BLaER1 treated with 17β-estradiol and CSF1 and Interleukin-3, amounts not matched to agents 10 nM and 100 nM (cell line): ENCODE results near the gene SMARCA1.

Source experiments
- H3K27ac ChIP-seq, 11 experiments: shearing (Covaris generic); formaldehyde crosslinking; 2 replicates each; pipeline ENCODE4 v1.8.1; 2022
- H3K27me3 ChIP-seq, 11 experiments: shearing (Covaris generic); formaldehyde crosslinking; 2 replicates each; pipeline ENCODE4 v1.8.1; 2022
- H3K36me3 ChIP-seq, 11 experiments: shearing (Covaris generic); formaldehyde crosslinking; 2 replicates each; pipeline ENCODE4 v1.8.1; 2022
- H3K4me1 ChIP-seq, 10 experiments: shearing (Covaris generic); formaldehyde crosslinking; 2 replicates each; pipeline ENCODE4 v1.8.1; 2022
- H3K4me2 ChIP-seq, 11 experiments: shearing (Covaris generic); formaldehyde crosslinking; 2 replicates each; pipeline ENCODE4 v1.8.1; 2022
- H3K4me3 ChIP-seq, 10 experiments: shearing (Covaris generic); formaldehyde crosslinking; 2 replicates each; pipeline ENCODE4 v1.8.1; 2022
- H3K9ac ChIP-seq, 11 experiments: shearing (Covaris generic); formaldehyde crosslinking; 2 replicates each; pipeline ENCODE4 v1.8.1; 2022
- H3K9me3 ChIP-seq, 11 experiments: shearing (Covaris generic); formaldehyde crosslinking; replicated peaks in 1 of 11; 2 replicates each; pipeline ENCODE4 v1.8.1; 2022
- H4K20me1 ChIP-seq, 11 experiments: shearing (Covaris generic); formaldehyde crosslinking; 2 replicates each; pipeline ENCODE4 v1.8.1; 2022
- Cebpa-rat ChIP-seq, 11 experiments: shearing (Covaris generic); IDR thresholded peaks; 2 replicates each; pipeline ENCODE4 v1.8.1; 2022

SMARCA1 gene

DNA sequence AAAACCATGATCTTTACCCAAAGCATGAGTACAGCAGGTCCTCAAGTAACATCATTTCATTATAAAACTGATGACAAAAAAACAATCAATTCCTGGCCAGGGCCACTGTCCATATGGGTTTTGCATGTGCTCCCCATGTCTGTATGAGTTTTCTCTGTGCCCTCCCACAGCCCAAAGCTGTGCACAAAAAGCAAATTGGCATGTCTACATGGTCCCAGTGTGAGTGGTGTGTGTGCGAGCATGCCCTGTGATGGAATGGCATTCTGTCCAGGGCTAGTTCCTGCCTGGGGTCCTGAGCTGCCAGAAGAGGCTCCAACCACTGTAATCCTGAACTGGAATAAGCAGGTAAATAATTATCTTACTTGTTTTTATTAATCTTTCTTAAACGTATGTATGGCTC lies 28.4 kb downstream of the SMARCA1 start:
- Histone ChIP-seq H4K20me1 (peaks cover 0 to 3% (median 0%) of the 10 kb centered on the region in 11 experiments; a peak in 2 of 22 replicates), H3K27me3 (peaks cover 81 to 98% (median 93%) of the 10 kb centered on the region in 11 experiments), H3K9me3 (no peaks in the 10 kb centered on the region), H3K4me1 (no peaks in the 10 kb centered on the region), H3K27ac (no peak overlapping the region), H3K4me2 (no peak overlapping the region), H3K9ac (no peak overlapping the region), H3K36me3 (no peaks in the 10 kb centered on the region), H3K4me3 (no peak overlapping the region)
- no peak for TF ChIP-seq Cebpa-rat (IDR thresholded peaks at IDR 0.05)

GRCh38 chrX:129493643-129494042 lies 29.6 kb downstream of the SMARCA1 start:
- H4K20me1 ChIP-seq, result peaks cover 0 to 3% (median 0%) of the 10 kb centered on the region in 11 experiments; a peak in 2 of 22 replicates
- H3K4me1 ChIP-seq, result no peaks in the 10 kb centered on the region
- no peak for TF ChIP-seq Cebpa-rat (IDR thresholded peaks at IDR 0.05)
- H3K36me3 ChIP-seq, result no peaks in the 10 kb centered on the region
- H3K9ac ChIP-seq, result no peak overlapping the region
- no peak overlapping the region for H3K4me2 ChIP-seq
- H3K27me3 ChIP-seq, result peaks cover 83 to 98% (median 94%) of the 10 kb centered on the region in 11 experiments
- no peak overlapping the region for H3K4me3 ChIP-seq
- H3K27ac ChIP-seq, result no peak overlapping the region
- H3K9me3 ChIP-seq, result no peaks in the 10 kb centered on the region

DNA sequence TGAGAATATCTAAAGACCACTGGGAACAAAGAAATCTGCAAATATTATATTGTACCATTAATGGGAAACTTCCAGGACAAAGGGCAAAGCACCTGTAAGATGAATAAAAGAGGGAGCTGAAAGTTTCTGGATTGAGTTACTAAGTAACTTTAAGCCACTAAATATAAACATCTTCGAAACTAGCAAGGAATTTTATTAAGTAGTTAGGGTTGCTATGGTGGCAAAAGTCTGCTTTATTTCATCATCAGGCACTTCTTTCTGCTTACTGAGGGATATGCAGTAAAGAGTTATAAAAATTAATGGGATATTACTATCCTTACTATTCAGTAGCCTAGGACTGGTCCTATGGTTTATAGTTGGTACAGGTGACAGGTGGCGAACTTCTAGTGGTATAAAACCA lies 33.0 kb downstream of the SMARCA1 start:
- no peak for TF ChIP-seq Cebpa-rat (IDR thresholded peaks at IDR 0.05)
- Histone ChIP-seq H3K9me3 (no peaks in the 10 kb centered on the region; a peak in 1 of 22 replicates), H3K27me3 (peaks cover 82 to 98% (median 94%) of the 10 kb centered on the region in 11 experiments), H3K4me2 (no peak overlapping the region), H4K20me1 (peaks cover 0 to 3% (median 0%) of the 10 kb centered on the region in 11 experiments; a peak in 2 of 22 replicates), H3K27ac (no peak overlapping the region), H3K4me1 (no peaks in the 10 kb centered on the region), H3K9ac (no peak overlapping the region), H3K4me3 (no peak overlapping the region), H3K36me3 (no peaks in the 10 kb centered on the region)

GRCh38 chrX:129488359-129488758 lies 34.9 kb downstream of the SMARCA1 start:
- no peaks in the 10 kb centered on the region for H3K4me1 ChIP-seq
- no peaks in the 10 kb centered on the region; a peak in 1 of 22 replicates for H3K9me3 ChIP-seq
- no peak overlapping the region for H3K4me2 ChIP-seq
- peaks cover 0 to 3% (median 0%) of the 10 kb centered on the region in 11 experiments; a peak in 2 of 22 replicates for H4K20me1 ChIP-seq
- no peaks in the 10 kb centered on the region for H3K36me3 ChIP-seq
- no peak overlapping the region for H3K27ac ChIP-seq
- no peak for TF ChIP-seq Cebpa-rat (IDR thresholded peaks at IDR 0.05)
- no peak overlapping the region for H3K9ac ChIP-seq
- H3K4me3 ChIP-seq, result no peak overlapping the region
- H3K27me3 ChIP-seq, result peaks cover 81 to 98% (median 94%) of the 10 kb centered on the region in 11 experiments

DNA sequence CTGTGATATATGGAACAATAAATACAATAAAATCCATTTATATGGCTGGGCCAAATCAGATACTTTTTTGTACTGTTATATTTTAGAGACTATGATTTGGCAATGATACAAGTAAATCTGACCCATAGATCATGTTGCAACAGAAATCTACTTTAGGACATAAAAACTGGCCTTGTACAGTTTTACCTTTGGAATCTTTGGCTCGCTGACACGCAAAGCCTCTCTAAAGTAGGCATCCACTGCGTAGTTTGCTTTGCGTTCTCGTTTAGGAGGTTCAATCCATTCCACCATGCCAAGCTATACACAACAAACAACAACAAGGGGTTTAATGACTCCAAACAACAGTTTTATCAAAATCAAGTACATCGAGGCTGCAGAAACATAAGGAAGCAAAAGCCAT lies 42.4 kb downstream of the SMARCA1 start:
- H3K4me3 ChIP-seq, result no peak overlapping the region
- peaks cover 0 to 3% (median 0%) of the 10 kb centered on the region in 11 experiments; a peak in 1 of 22 replicates for H4K20me1 ChIP-seq
- peaks cover 0 to 8% (median 0%) of the 10 kb centered on the region in 11 experiments; a peak in 2 of 22 replicates for H3K9me3 ChIP-seq
- no peak overlapping the region for H3K27ac ChIP-seq
- H3K4me2 ChIP-seq, result no peak overlapping the region
- no peak for TF ChIP-seq Cebpa-rat (IDR thresholded peaks at IDR 0.05)
- no peaks in the 10 kb centered on the region for H3K4me1 ChIP-seq
- H3K36me3 ChIP-seq, result no peaks in the 10 kb centered on the region
- H3K9ac ChIP-seq, result no peak overlapping the region
- H3K27me3 ChIP-seq, result peaks cover 70 to 90% (median 83%) of the 10 kb centered on the region in 11 experiments

GRCh38 chrX:129478516-129478915 lies 44.8 kb downstream of the SMARCA1 start:
- Histone ChIP-seq H3K36me3 (no peaks in the 10 kb centered on the region), H3K4me3 (no peak overlapping the region), H3K9ac (no peak overlapping the region), H3K27ac (no peak overlapping the region), H3K27me3 (peaks cover 67 to 90% (median 78%) of the 10 kb centered on the region in 11 experiments), H3K4me2 (no peak overlapping the region), H3K9me3 (peaks cover 0 to 8% (median 0%) of the 10 kb centered on the region in 11 experiments; a peak in 1 of 22 replicates), H4K20me1 (no peaks in the 10 kb centered on the region), H3K4me1 (no peaks in the 10 kb centered on the region)
- TF ChIP-seq Cebpa-rat (IDR thresholded peaks at IDR 0.05), result no peak

GRCh38 chrX:129472116-129472515 lies 51.2 kb downstream of the SMARCA1 start:
- H3K27me3 ChIP-seq, result peaks cover 86 to 100% (median 94%) of the 10 kb centered on the region in 11 experiments

DNA sequence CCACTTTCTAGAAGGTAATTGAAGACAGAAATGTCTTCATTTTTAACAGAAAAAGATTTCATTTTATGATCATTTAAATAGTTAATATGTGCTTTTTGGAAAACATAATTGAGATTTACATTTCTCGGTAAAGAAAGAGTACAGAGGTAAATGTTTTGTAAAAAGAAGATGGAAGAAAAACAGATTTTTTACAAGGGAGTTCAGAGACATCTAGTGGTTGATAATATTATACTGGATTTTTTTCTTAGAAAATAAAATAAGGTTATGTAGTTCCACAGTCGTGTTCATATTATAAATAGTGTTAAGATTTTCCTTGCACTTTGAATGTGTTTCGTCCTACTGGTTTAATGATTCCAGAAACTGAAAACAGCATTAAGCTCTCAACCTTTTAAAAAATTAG lies 60.6 kb downstream of the SMARCA1 start:
- no peak for TF ChIP-seq Cebpa-rat (IDR thresholded peaks at IDR 0.05)
- Histone ChIP-seq H3K36me3 (no peaks in the 10 kb centered on the region), H3K9me3 (no peaks in the 10 kb centered on the region), H3K27ac (no peak overlapping the region), H3K4me1 (no peaks in the 10 kb centered on the region), H3K9ac (no peak overlapping the region), H3K27me3 (peaks cover 85 to 97% (median 94%) of the 10 kb centered on the region in 11 experiments), H4K20me1 (peaks cover 0 to 5% (median 0%) of the 10 kb centered on the region in 11 experiments; a peak in 2 of 22 replicates), H3K4me3 (no peak overlapping the region), H3K4me2 (no peak overlapping the region)

More at GRCh38 chrX:129472116-129472515, 51.2 kb downstream of the SMARCA1 start:
- H3K4me3 ChIP-seq, result no peak overlapping the region
- H3K27ac ChIP-seq, result no peak overlapping the region
- H3K9ac ChIP-seq, result no peak overlapping the region
- no peaks in the 10 kb centered on the region for H3K4me1 ChIP-seq
- no peak for TF ChIP-seq Cebpa-rat (IDR thresholded peaks at IDR 0.05)
- no peaks in the 10 kb centered on the region for H4K20me1 ChIP-seq
- H3K9me3 ChIP-seq, result no peaks in the 10 kb centered on the region; a peak in 1 of 22 replicates
- H3K4me2 ChIP-seq, result no peak overlapping the region
- H3K36me3 ChIP-seq, result no peaks in the 10 kb centered on the region

DNA sequence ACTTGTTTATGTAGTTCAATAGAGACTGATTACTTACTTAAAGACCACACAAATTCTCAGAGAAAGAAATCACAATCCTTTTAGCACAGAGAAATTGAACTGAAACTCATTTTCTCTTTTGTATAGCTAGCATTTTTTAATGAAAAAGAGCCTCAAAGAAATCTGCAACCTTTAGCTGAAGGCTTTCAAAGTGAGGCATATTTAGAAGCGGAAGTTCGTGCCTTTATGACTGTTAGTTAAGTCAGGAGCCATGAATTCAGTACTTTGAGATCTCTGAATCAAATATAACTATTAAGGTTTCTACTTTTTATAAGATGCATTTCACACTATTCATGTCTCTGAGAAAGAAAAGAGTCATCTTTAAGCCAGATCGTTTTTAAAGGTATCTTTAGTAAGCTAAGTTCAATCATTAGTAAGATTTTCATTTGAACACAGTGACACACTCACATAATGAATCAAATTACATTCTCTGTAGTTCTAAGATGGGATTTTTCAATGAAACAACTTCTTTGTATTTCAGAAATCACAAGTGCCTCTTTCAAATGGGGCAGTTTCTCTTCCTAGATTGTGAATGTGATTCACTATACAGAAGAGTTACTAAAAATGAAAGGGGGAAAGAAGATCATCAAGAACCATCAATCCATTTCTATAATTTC lies 61.4 kb downstream of the SMARCA1 start:
- TF ChIP-seq Cebpa-rat (IDR thresholded peaks at IDR 0.05), result no peak
- no peak overlapping the region for H3K27ac ChIP-seq
- H3K4me1 ChIP-seq, result no peaks in the 10 kb centered on the region
- H4K20me1 ChIP-seq, result peaks cover 0 to 5% (median 0%) of the 10 kb centered on the region in 11 experiments; a peak in 2 of 22 replicates
- H3K9me3 ChIP-seq, result no peaks in the 10 kb centered on the region
- peaks cover 82 to 97% (median 94%) of the 10 kb centered on the region in 11 experiments for H3K27me3 ChIP-seq
- H3K36me3 ChIP-seq, result no peaks in the 10 kb centered on the region
- no peak overlapping the region for H3K9ac ChIP-seq
- H3K4me3 ChIP-seq, result no peak overlapping the region
- H3K4me2 ChIP-seq, result no peak overlapping the region
